Osteoblast (primary cell): ENCODE results near the gene SIAH1. TPM values are rescaled to one million over a fixed set of nuclear protein-coding genes. Genes with fewer than 3 reads are reported as not detected.
"Not testable (repeated sequence)": the region's sequence is repeated elsewhere in the genome, so short reads cannot be mapped to it uniquely, and the experiment has no call there.

Source experiments
- DNase-seq: peaks from one replicate; pipeline ENCODE4 v3.0.0; 2011; ENCODE audit warnings: low spot score, mixed read lengths; ENCODE audit not compliant: insufficient read length; ENCODE audit errors: missing footprints
- H2AFZ ChIP-seq: 2 replicates; pipeline ENCODE4 v1.6.0; 2011; ENCODE audit warnings: mild to moderate bottlenecking, low read length
- H3K27ac ChIP-seq: 2 replicates; pipeline ENCODE4 v1.5.1; 2011; ENCODE audit warnings: mild to moderate bottlenecking, low read depth, low read length, moderate library complexity
- H3K27me3 ChIP-seq: 2 replicates; pipeline ENCODE4 v1.6.0; 2012; ENCODE audit warnings: mild to moderate bottlenecking, control low read depth, inconsistent platforms, low read length, moderate library complexity; ENCODE audit not compliant: insufficient read depth
- H3K36me3 ChIP-seq: 2 replicates; pipeline ENCODE4 v1.5.1; 2011; ENCODE audit warnings: mild to moderate bottlenecking, low read length, control low read depth, moderate library complexity; ENCODE audit not compliant: insufficient read depth
- H3K4me1 ChIP-seq: 2 replicates; pipeline ENCODE4 v1.5.1; 2011; ENCODE audit warnings: mild to moderate bottlenecking, low read length, control low read depth, moderate library complexity; ENCODE audit not compliant: insufficient read depth
- H3K4me2 ChIP-seq: 2 replicates; pipeline ENCODE4 v1.6.0; 2011; ENCODE audit warnings: mild to moderate bottlenecking, low read length; ENCODE audit not compliant: insufficient read depth
- H3K4me3 ChIP-seq: fragments of 200-600 bp; sonication (generic); 3 replicates; pipeline ENCODE4 v1.5.1; 2012; ENCODE audit warnings: mild to moderate bottlenecking, low read length, inconsistent platforms; ENCODE audit not compliant: insufficient read depth
- H3K79me2 ChIP-seq: 2 replicates; pipeline ENCODE4 v1.6.0; 2012; ENCODE audit warnings: mild to moderate bottlenecking, low read length, control low read depth, inconsistent platforms; ENCODE audit not compliant: insufficient read depth
- H3K9me3 ChIP-seq: 2 replicates; pipeline ENCODE4 v1.5.1; 2011; ENCODE audit warnings: low read depth, low read length, control low read depth
- H4K20me1 ChIP-seq: 2 replicates; pipeline ENCODE4 v1.6.0; 2012; ENCODE audit warnings: mild to moderate bottlenecking, low read length, control low read depth; ENCODE audit not compliant: insufficient read depth
- CTCF ChIP-seq: IDR thresholded peaks from 2 replicates; pipeline ENCODE4 v1.5.1; 2011; ENCODE audit warnings: mild to moderate bottlenecking, low read depth, low read length, moderate library complexity; ENCODE audit errors: extremely low read depth
- total RNA-seq: library from RNA; depleted of rRNA; stranded (reverse); fragments of >200 nt; gene quantifications from 2 replicates; pipeline ENCODE4 v1.2.3, GENCODE V29; 2012

Gene SIAH1
- total RNA-seq, 1 donor, result 43.1 TPM

GRCh38 chr16:48378276-48378675, 6.9 kb downstream of the SIAH1 start:
- Histone ChIP-seq H3K27me3 (no peaks in the 10 kb centered on the region), H3K4me1 (peaks cover 15% of the 10 kb centered on the region)

DNA sequence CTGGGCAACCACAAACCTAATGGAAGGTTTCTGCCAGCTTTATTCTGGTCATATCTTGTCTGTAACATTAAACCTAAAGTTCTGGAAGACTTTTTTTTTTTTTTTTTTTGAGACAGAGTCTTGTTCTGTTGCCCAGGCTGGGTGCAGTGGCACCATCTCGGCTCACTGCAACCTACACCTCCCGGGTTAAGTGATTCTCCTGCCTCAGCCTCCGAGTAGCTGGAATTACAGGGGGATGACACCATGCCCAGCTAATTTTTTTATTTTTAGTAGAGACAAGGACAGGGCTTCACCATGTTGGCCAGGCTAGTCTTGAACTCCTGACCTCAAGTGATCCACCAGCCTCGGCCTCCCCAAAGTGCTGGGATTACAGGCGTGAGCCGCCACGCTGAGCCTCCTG, 7.9 kb downstream of the SIAH1 start:
- H3K27ac ChIP-seq, H2AFZ ChIP-seq, H3K4me3 ChIP-seq, DNase-seq, H3K27me3 ChIP-seq, H3K36me3 ChIP-seq, H3K9me3 ChIP-seq: not testable (repeated sequence)
- Histone ChIP-seq H3K79me2 (peaks cover 99% of the 10 kb centered on the region), H4K20me1 (peaks cover 77% of the 10 kb centered on the region), H3K4me1 (peaks cover 16% of the 10 kb centered on the region), H3K4me2 (peak overlapping the region; percentile 7)

More at GRCh38 chr16:48378276-48378675, 6.9 kb downstream of the SIAH1 start:
- Histone ChIP-seq H3K4me2 (no peak overlapping the region), H3K36me3 (no peaks in the 10 kb centered on the region), H3K4me3 (no peak overlapping the region), H2AFZ (no peak overlapping the region), H3K27ac (no peak overlapping the region), H4K20me1 (peaks cover 77% of the 10 kb centered on the region), H3K79me2 (peaks cover 99% of the 10 kb centered on the region), H3K9me3 (no peaks in the 10 kb centered on the region)
- DNase-seq, result no peak
- no peak for TF ChIP-seq CTCF

- H3K27me3 ChIP-seq, result no peaks in the 10 kb centered on the region
- H2AFZ ChIP-seq, result no peak overlapping the region
- no peak overlapping the region for H3K27ac ChIP-seq
- TF ChIP-seq CTCF, result no peak
- no peak overlapping the region for H3K4me2 ChIP-seq
- H3K4me3 ChIP-seq, result no peak overlapping the region
- peaks cover 99% of the 10 kb centered on the region for H3K79me2 ChIP-seq
- peaks cover 67% of the 10 kb centered on the region for H4K20me1 ChIP-seq
- no peaks in the 10 kb centered on the region for H3K9me3 ChIP-seq
- DNase-seq, result no peak
- no peaks in the 10 kb centered on the region for H3K36me3 ChIP-seq
- H3K4me1 ChIP-seq, result peaks cover 26% of the 10 kb centered on the region
Measured at GRCh38 chr16:48374255-48374654, 11.0 kb downstream of the SIAH1 start.

DNA sequence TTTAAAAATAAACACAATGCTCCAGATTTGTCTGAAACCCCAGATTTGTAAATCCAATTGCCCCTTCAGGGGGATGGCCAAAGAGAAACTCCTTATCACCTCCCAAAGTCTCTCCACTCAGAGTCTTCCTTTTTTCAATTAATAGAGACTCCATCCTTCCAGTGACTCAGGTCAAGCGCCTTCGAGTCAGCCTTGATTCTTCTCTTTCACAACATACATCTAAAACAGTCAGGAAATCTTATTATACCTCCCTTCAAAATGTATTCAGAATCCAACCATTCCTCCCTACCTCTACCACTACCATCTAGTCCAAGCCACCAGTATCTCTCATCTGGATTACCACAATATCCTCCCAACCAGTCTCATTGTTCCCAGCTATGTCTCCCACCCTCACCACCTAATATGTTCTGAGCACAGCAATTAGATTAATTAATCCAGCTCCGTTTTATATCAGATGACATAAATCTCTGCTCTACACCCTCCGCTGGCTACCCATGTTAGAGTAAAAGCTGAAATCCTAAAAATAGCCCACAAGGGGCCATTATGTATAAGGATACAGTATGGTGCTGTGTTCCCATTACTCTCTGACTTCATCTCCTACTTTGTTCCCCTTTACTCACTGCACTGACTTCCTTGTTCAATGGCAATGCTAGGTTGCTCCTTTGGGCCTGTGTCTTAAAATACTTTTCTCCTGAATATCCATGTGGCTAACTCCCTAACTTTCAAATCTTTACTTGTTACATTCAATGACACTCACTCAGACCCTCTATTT, 11.8 kb downstream of the SIAH1 start:
- Histone ChIP-seq H4K20me1 (peaks cover 59% of the 10 kb centered on the region), H3K27ac (no peak overlapping the region), H3K4me2 (no peak overlapping the region), H2AFZ (no peak overlapping the region), H3K27me3 (no peaks in the 10 kb centered on the region), H3K9me3 (no peaks in the 10 kb centered on the region), H3K4me3 (no peak overlapping the region), H3K4me1 (peaks cover 26% of the 10 kb centered on the region), H3K36me3 (no peaks in the 10 kb centered on the region), H3K79me2 (peaks cover 99% of the 10 kb centered on the region)
- DNase-seq, result no peak
- no peak for TF ChIP-seq CTCF
